MCF 10A (cell line): ENCODE data around the gene TRIM5. TPM values are rescaled to one million over a fixed set of nuclear protein-coding genes. Genes with fewer than 3 reads are reported as not detected.
"Not testable (repeated sequence)": the region's sequence is repeated elsewhere in the genome, so short reads cannot be mapped to it uniquely, and the experiment has no call there.

Experiments used
- BruUV-seq: library from RNA; stranded (reverse); fragments of 400-500 nt; replicated peaks from 2 replicates; lab custom pipeline; 2021; lab: Mats Ljungman, UMichigan
- CTCF ChIA-PET: fragments of 300-600 bp; sonication (Branson Sonifier 250); formaldehyde crosslinking; extraction: SDS; loops from one replicate; lab custom pipeline; 2021; ENCODE audit warnings: antibody characterized with exemption, inconsistent platforms; lab: Yijun Ruan, JAX
- POLR2A ChIA-PET: fragments of 300-600, 350-650 bp; sonication (Branson Sonifier 250); formaldehyde crosslinking; extraction: SDS; loops from one replicate; lab custom pipeline; 2020; ENCODE audit warnings: antibody characterized with exemption, inconsistent platforms; lab: Yijun Ruan, JAX
- DNase-seq: peaks from one replicate; pipeline ENCODE4 v3.0.0-alpha.2; 2018; ENCODE audit not compliant: unreplicated experiment
- H3K27ac Mint-ChIP-seq: one replicate; pipeline ENCODE4 v1.8.0; 2022; ENCODE audit warnings: mild to moderate bottlenecking, low read depth, mixed read lengths; ENCODE audit not compliant: unreplicated experiment
- H3K27me3 Mint-ChIP-seq: one replicate; pipeline ENCODE4 v1.8.0; 2022; ENCODE audit warnings: mixed read lengths; ENCODE audit not compliant: insufficient read depth, unreplicated experiment
- H3K36me3 Mint-ChIP-seq: one replicate; pipeline ENCODE4 v1.8.0; 2022; ENCODE audit warnings: mild to moderate bottlenecking, moderate library complexity, mixed read lengths; ENCODE audit not compliant: insufficient read depth, unreplicated experiment
- H3K4me1 Mint-ChIP-seq: one replicate; pipeline ENCODE4 v1.8.0; 2022; ENCODE audit warnings: mixed read lengths; ENCODE audit not compliant: insufficient read depth, unreplicated experiment
- H3K4me3 Mint-ChIP-seq: one replicate; pipeline ENCODE4 v1.8.0; 2022; ENCODE audit warnings: mild to moderate bottlenecking, moderate library complexity, mixed read lengths; ENCODE audit not compliant: unreplicated experiment
- H3K9me3 Mint-ChIP-seq: one replicate; pipeline ENCODE4 v1.8.0; 2022; ENCODE audit warnings: mixed read lengths; ENCODE audit not compliant: unreplicated experiment
- CTCF ChIP-seq: fragments of 200-600 bp; IDR thresholded peaks from one replicate; pipeline ENCODE4 v1.8.0; 2022; ENCODE audit warnings: antibody characterized with exemption, mild to moderate bottlenecking; ENCODE audit not compliant: unreplicated experiment
- intact Hi-C: fragments of 100-400 bp; cut with micrococcal nuclease; formaldehyde crosslinking; loops from 2 replicates; pipeline ENCODE4 v1.14.1; 2022
- total RNA-seq: library from RNA; stranded (reverse); gene quantifications from 2 replicates; pipeline ENCODE4 v1.2.3, GENCODE V29; 2022

TRIM5 gene
- total RNA-seq, 1 experiment from 2014 or later, result 27.9 TPM

GRCh38 chr11:5682890-5683441 is 1.9 kb downstream of the TRIM5 start:
- H3K4me1 Mint-ChIP-seq, BruUV-seq, H3K9me3 Mint-ChIP-seq, H3K4me3 Mint-ChIP-seq, DNase-seq, H3K27ac Mint-ChIP-seq, POLR2A ChIA-PET, H3K27me3 Mint-ChIP-seq, intact Hi-C loops: not testable (repeated sequence)
- CTCF ChIA-PET, result interaction anchor here (0.7 to 2.0 kb wide), 4 partner anchors 18 to 122 kb away, joined by 3 to 8 read pairs (median 6); no protein-coding TSS in a partner anchor
- peaks cover 25% of the 10 kb centered on the region for H3K36me3 Mint-ChIP-seq

- peaks cover 39% of the 10 kb centered on the region for H3K36me3 Mint-ChIP-seq
- DNase-seq, result no peak
- POLR2A ChIA-PET, result interaction anchor here (1.1 kb wide), 1 partner anchor 82 kb away, joined by 3 read pairs; no protein-coding TSS in a partner anchor
- CTCF ChIA-PET, result interaction anchor here (1.3 to 1.4 kb wide), 2 partner anchors 31 to 73 kb away, joined by 3 to 5 read pairs; no protein-coding TSS in a partner anchor
- H3K27ac Mint-ChIP-seq, result no peak overlapping the region
- no peak for TF ChIP-seq CTCF
- H3K9me3 Mint-ChIP-seq, result no peaks in the 10 kb centered on the region
- H3K27me3 Mint-ChIP-seq, result no peaks in the 10 kb centered on the region
- no TSS peak for BruUV-seq
- intact Hi-C loops, result no loop called here
- H3K4me3 Mint-ChIP-seq, result no peak overlapping the region
- H3K4me1 Mint-ChIP-seq, result peaks cover 8% of the 10 kb centered on the region
These were observed 5.1 kb downstream of the TRIM5 start for GRCh38 chr11:5679811-5680210.

- POLR2A ChIA-PET, result no interaction called here
- Mint-ChIP-seq H3K9me3 (no peaks in the 10 kb centered on the region), H3K27ac (no peak overlapping the region), H3K4me1 (no peaks in the 10 kb centered on the region), H3K36me3 (peaks cover 62% of the 10 kb centered on the region), H3K27me3 (no peaks in the 10 kb centered on the region), H3K4me3 (no peak overlapping the region)
- no TSS peak for BruUV-seq
- DNase-seq, result no peak
- no peak for TF ChIP-seq CTCF
- intact Hi-C loops, result no loop called here
- CTCF ChIA-PET, result interaction anchor here (0.6 to 0.8 kb wide), 2 partner anchors 9 to 37 kb away, joined by 3 to 4 read pairs; no protein-coding TSS in a partner anchor
These were observed 10.5 kb downstream of the TRIM5 start for GRCh38 chr11:5674391-5674790.

GRCh38 chr11:5671831-5672230 is 13.0 kb downstream of the TRIM5 start:
- Mint-ChIP-seq H3K4me1 (no peaks in the 10 kb centered on the region), H3K4me3 (no peak overlapping the region), H3K36me3 (peaks cover 61% of the 10 kb centered on the region), H3K27ac (peak overlapping the region; percentile 61), H3K27me3 (no peaks in the 10 kb centered on the region), H3K9me3 (no peaks in the 10 kb centered on the region)
- no peak for DNase-seq
- BruUV-seq, result no TSS peak
- ChIA-PET CTCF (interaction anchor here (1.5 kb wide), 1 partner anchor 12 kb away, joined by 3 read pairs; no protein-coding TSS in a partner anchor), POLR2A (no interaction called here)
- TF ChIP-seq CTCF, result no peak
- intact Hi-C loops, result no loop called here
